Hepatocyte (in vitro differentiated cells): Measurements from ENCODE around the gene PICK1.

Experiments
- CTCF ChIP-seq: fragments of 200-600 bp; sonication (generic); IDR thresholded peaks from 2 replicates; pipeline ENCODE4 v1.5.1; 2016; ENCODE audit warnings: antibody characterized with exemption, mild to moderate bottlenecking; ENCODE audit not compliant: poor library complexity
- EZH2 ChIP-seq: fragments of 200-600 bp; sonication (generic); IDR thresholded peaks from 2 replicates; pipeline ENCODE4 v1.6.1; 2016; ENCODE audit warnings: antibody characterized with exemption, mild to moderate bottlenecking, borderline replicate concordance
- EZH2phosphoT487 ChIP-seq: fragments of 200-600 bp; sonication (generic); IDR thresholded peaks from one replicate; pipeline ENCODE4 v1.6.1; 2018; ENCODE audit warnings: antibody characterized with exemption, mild to moderate bottlenecking, low read depth, moderate library complexity; ENCODE audit not compliant: unreplicated experiment, severe bottlenecking

GRCh38 chr22:38067761-38068360, 10.7 kb downstream of the PICK1 start:
- no peak for TF ChIP-seq EZH2phosphoT487
- TF ChIP-seq CTCF: no peak
- no peak for TF ChIP-seq EZH2
